Transverse colon (tissue), 4 donors: ENCODE results near the gene PTPN1. TPM values are rescaled to one million over a fixed set of nuclear protein-coding genes. Genes with fewer than 3 reads are reported as not detected.
A peak's percentile ranks its signal among the peaks of the same experiment; 100 is the strongest.

Experiments used
- DNase-seq: peaks from one replicate; pipeline ENCODE4 v3.0.0-alpha.2; 2019
- H3K27ac ChIP-seq, 4 donors: fragments of 200-600 bp; sonication (generic); 2 replicates each; pipeline ENCODE4 v1.5.1; 2016 to 2018; ENCODE audit warnings: inconsistent platforms in 4 of 4
- H3K27me3 ChIP-seq: fragments of 200-600 bp; sonication (generic); 2 replicates; pipeline ENCODE4 v1.5.1; 2017; ENCODE audit warnings: inconsistent platforms
- H3K36me3 ChIP-seq, 4 donors: fragments of 200-600 bp; sonication (generic); 2 replicates each; pipeline ENCODE4 v1.5.1; 2017 to 2019; ENCODE audit warnings: inconsistent platforms in 4 of 4
- H3K4me1 ChIP-seq, 4 donors: fragments of 200-600 bp; sonication (generic); 2 replicates each; pipeline ENCODE4 v1.5.1; 2017 to 2020; ENCODE audit warnings: inconsistent platforms in 4 of 4
- H3K4me3 ChIP-seq, 4 donors: fragments of 200-600 bp; sonication (generic); 1 replicate in 1 of 4; 2 replicates in 3 of 4; pipeline versions ENCODE4 v1.5.1 to v1.6.1; 2017 to 2019; ENCODE audit warnings: inconsistent platforms in 4 of 4
- H3K9me3 ChIP-seq, 2 donors: fragments of 200-600 bp; sonication (generic); 2 replicates each; pipeline ENCODE4 v1.5.1; 2017 to 2019; ENCODE audit warnings: inconsistent platforms in 2 of 2
- EP300 ChIP-seq: sonication (generic); formaldehyde crosslinking; IDR thresholded peaks from one replicate; pipeline ENCODE4 v1.6.1; 2017; ENCODE audit warnings: antibody characterized with exemption, low read depth
- POLR2A ChIP-seq: fragments of 450-650 bp; IDR thresholded peaks from one replicate; pipeline ENCODE4 v1.6.1; 2016; ENCODE audit warnings: antibody characterized with exemption, mild to moderate bottlenecking, moderate library complexity
- POLR2AphosphoS5 ChIP-seq, 3 donors: sonication (generic); formaldehyde crosslinking; IDR thresholded peaks; one replicate each; pipeline ENCODE4 v1.6.1; 2016; ENCODE audit warnings: antibody characterized with exemption in 3 of 3
- WGBS, 2 donors: methylation state at CpG; one replicate each; pipeline ENCODE4 v1.1.5; 2018; ENCODE audit warnings: low coverage in 1 of 2; 5-methylcytosine and 5-hydroxymethylcytosine counted together
- in situ Hi-C, 4 donors: fragments of 200-750 bp; cut with MboI; loops; one replicate each; pipeline versions ENCODE4 v1.15.0 to v1.15.1; 2017; ENCODE audit warnings: low sequenced_read_pairs in 3 of 4, low pct_ligation_motif_present in 1 of 4, low pct_unique_long_range_greater_than_20kb in 1 of 4
- intact Hi-C: fragments of 100-400 bp; cut with DNase I; formaldehyde crosslinking; loops from one replicate; pipeline ENCODE4 v1.15.1; 2023; ENCODE audit warnings: low total_unique reads
- total RNA-seq, 4 donors: library from RNA; depleted of rRNA; stranded (reverse); fragments of >200 nt; gene quantifications; one replicate each; pipeline ENCODE4 v1.1.0, GENCODE V29; 2016
- TF ChIP-seq, protein P1 (sequence below), 5 experiments: fragments of 200-600 bp in 3 of 5; fragments of 450-650 bp in 2 of 5; sonication (generic) in 3 of 5; IDR thresholded peaks; 1 replicate in 2 of 5; 2 replicates in 3 of 5; pipeline ENCODE4 v1.5.1; 2016 to 2017; ENCODE audit warnings: antibody characterized with exemption in 5 of 5, inconsistent platforms in 3 of 5, mild to moderate bottlenecking in 2 of 5, moderate library complexity in 1 of 5

PTPN1 gene
- total RNA-seq, 4 donors from 2014 or later: 19.3 to 34.8 (median 28.8) TPM

DNA sequence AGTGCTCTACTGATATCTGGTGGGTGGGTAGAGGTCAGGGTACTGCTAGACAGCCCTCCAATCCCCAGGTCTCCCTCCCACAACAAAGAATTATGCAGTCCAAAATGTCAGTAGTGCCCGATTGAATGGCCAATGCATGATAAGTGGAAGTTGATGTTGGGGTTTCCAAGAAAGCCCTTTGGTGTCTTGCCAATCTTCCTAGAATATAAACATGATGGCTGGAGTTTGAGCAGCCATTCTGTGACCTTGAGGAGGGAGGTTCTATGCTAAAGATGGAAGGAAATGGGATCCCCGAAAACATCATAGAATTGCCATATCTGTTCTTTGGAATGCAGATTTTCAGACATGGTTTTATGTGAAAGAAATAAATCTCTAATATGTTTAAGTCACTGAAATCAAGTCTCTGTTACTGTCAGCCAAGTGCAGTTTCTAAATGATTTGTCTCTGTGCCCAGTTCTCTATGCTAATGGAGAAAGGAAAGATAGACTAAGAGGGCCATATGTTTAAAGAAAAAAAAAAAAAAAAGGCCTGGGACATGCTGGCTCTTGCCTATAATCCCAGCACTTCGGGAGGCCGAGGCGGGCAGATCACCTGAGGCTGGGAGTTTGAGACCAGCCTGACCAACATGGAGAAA lies 32.8 kb upstream of the PTPN1 start:
- Histone ChIP-seq H3K4me3 (no peak overlapping the region), H3K4me1 (peaks cover 4 to 21% (median 10%) of the 10 kb centered on the region in 4 donors), H3K9me3 (no peaks in the 10 kb centered on the region), H3K36me3 (no peaks in the 10 kb centered on the region), H3K27ac (no peak overlapping the region), H3K27me3 (no peaks in the 10 kb centered on the region)
- intact Hi-C loops: no loop called here
- DNase-seq: no peak
- no peak for TF ChIP-seq POLR2A
- no peak for TF ChIP-seq POLR2AphosphoS5 (IDR thresholded peaks at IDR 0.05)
- TF ChIP-seq EP300: no peak
- TF ChIP-seq, protein P1, sequence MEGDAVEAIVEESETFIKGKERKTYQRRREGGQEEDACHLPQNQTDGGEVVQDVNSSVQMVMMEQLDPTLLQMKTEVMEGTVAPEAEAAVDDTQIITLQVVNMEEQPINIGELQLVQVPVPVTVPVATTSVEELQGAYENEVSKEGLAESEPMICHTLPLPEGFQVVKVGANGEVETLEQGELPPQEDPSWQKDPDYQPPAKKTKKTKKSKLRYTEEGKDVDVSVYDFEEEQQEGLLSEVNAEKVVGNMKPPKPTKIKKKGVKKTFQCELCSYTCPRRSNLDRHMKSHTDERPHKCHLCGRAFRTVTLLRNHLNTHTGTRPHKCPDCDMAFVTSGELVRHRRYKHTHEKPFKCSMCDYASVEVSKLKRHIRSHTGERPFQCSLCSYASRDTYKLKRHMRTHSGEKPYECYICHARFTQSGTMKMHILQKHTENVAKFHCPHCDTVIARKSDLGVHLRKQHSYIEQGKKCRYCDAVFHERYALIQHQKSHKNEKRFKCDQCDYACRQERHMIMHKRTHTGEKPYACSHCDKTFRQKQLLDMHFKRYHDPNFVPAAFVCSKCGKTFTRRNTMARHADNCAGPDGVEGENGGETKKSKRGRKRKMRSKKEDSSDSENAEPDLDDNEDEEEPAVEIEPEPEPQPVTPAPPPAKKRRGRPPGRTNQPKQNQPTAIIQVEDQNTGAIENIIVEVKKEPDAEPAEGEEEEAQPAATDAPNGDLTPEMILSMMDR (IDR thresholded peaks at IDR 0.05): no peak
- WGBS, 2 donors: 85 to 94% methylated on average over 3 to 5 of the region's 5 CpGs
- in situ Hi-C loops: loop anchor here in 3 of 4 donors (5.0 to 25.0 kb wide), 3 partner anchors 97 to 260 kb away; partner anchors contain the start of gene PARD6B (in 2 of the 3)

DNA sequence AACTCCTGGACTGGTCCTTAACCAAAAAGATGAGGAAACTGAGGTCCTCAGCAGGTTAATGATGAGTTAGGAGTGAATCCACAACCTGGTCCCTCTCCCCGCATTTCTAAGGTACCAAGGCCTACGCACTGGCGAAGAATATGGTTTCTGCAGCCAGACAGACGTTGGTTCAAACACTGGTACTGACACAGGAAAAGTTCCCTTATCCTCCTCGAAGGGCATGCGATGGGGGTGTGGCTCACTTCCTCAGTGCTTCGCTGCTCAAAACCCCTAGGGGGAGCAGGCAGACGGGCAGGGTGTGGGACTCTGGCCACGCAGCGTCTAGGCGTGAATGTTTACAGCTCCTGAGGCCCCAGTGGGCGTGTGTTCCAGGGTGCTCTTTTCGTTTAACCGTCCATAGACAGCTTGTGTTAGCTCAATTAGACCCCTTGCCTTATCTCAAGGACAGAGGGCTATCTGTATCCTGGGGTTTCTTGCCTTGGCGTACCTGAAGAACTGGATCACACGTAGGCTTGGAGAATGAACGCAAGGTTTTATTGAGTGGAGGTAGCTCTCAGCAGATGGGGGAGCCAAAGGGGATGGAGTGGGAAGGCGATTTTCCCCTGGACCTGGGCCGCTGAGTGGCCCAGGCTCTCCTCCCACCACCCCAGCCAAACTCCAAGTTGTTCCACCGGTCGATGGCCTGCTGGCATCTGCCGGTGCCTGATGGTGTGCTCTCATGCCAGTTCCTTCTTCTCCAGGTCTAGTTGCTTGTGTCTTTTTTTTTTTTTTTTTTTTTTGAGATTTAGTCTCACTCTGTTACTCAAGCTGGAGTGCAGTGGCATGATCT lies 31.8 kb upstream of the PTPN1 start:
- H3K4me1 ChIP-seq: peaks cover 4 to 26% (median 15%) of the 10 kb centered on the region in 4 donors
- DNase-seq: peak; percentile 81
- no peak overlapping the region for H3K4me3 ChIP-seq
- H3K36me3 ChIP-seq: no peaks in the 10 kb centered on the region
- TF ChIP-seq POLR2AphosphoS5 (IDR thresholded peaks at IDR 0.05): no peak
- TF ChIP-seq, protein P1 (IDR thresholded peaks at IDR 0.05): peak; percentile 59 to 84 (median 72)
- 43% methylated on average over 22 of the region's 22 CpGs; no CpG with 5 or more reads in 1 of the 2 donors for WGBS, 2 donors
- intact Hi-C loops (no loop called here), in situ Hi-C loops (loop anchor here in 3 of 4 donors (5.0 to 25.0 kb wide), 3 partner anchors 96 to 259 kb away; partner anchors contain the start of gene PARD6B (in 2 of the 3))
- peak overlapping the region in 1 of 4 donors; percentile 39 for H3K27ac ChIP-seq
- no peaks in the 10 kb centered on the region for H3K9me3 ChIP-seq
- no peaks in the 10 kb centered on the region for H3K27me3 ChIP-seq

DNA sequence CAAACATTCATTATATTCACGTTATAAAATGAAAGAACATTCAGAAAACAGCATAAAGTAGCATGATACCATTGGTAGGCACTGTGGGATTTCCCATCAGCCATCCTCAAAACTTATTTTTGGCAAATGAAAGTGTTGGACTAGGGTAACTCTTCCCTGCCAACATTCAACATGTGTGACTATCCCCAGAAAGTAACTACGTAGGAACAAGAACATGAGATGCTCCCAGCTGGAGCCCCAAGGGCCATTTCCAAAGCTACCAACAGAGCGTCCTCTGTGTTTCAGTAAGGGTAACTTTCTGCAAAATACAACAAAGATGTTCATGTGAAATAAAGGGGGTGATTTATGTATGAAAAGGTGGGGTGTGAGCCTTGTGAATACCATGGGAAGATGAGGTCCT lies 28.4 kb upstream of the PTPN1 start:
- Histone ChIP-seq H3K27ac (no peak overlapping the region), H3K4me3 (no peak overlapping the region), H3K27me3 (no peaks in the 10 kb centered on the region), H3K4me1 (peaks cover 10 to 26% (median 17%) of the 10 kb centered on the region in 4 donors), H3K36me3 (no peaks in the 10 kb centered on the region), H3K9me3 (no peaks in the 10 kb centered on the region)
- intact Hi-C loops (loop anchor here (5.0 kb wide), 1 partner anchor 96 kb away; no protein-coding TSS in a partner anchor), in situ Hi-C loops (loop anchor here in 2 of 4 donors (25.0 kb wide), 1 partner anchor 256 kb away; the partner anchor contains the start of gene PARD6B (in 2 of the 2))
- no peak for TF ChIP-seq POLR2AphosphoS5 (IDR thresholded peaks at IDR 0.05)
- TF ChIP-seq EP300: no peak
- TF ChIP-seq, protein P1 (IDR thresholded peaks at IDR 0.05): no peak
- no peak for TF ChIP-seq POLR2A
- WGBS, 2 donors: 77 to 100% methylated on average over 2 to 3 of the region's 3 CpGs
- DNase-seq: no peak

DNA sequence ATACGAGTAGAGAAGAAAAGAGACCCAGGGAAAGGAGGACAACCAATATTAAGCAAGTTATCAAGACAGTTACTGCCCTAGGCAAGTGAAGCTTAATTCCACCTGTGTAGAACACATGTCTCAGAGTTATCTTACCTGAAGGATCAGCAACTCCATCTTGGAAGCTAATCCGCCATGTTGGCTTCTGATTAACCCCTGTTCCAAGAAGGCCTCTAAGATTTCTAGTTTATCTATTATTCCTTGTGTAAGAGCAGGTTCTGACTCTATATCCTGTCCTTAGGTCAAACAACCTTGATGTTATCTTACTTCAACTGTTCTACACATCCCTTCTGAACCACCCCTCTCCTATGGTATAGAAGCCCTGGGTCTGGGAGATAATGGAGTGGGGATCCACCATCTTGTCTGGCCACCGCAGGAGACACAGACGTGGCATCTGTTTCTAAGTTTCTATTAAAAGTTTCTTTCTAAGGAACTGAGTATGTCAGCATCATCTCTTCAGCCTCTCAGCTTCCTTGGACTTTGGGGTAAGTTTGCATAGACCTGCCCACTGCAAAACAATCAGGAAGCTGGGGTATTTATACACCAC lies 27.7 kb upstream of the PTPN1 start:
- Histone ChIP-seq H3K27me3 (no peaks in the 10 kb centered on the region), H3K4me1 (peaks cover 10 to 26% (median 17%) of the 10 kb centered on the region in 4 donors), H3K27ac (peak overlapping the region in 2 of 4 donors; percentile 80 to 84), H3K4me3 (no peak overlapping the region), H3K36me3 (no peaks in the 10 kb centered on the region), H3K9me3 (no peaks in the 10 kb centered on the region)
- TF ChIP-seq EP300 (no peak), POLR2A (no peak), POLR2AphosphoS5 (IDR thresholded peaks at IDR 0.05) (no peak)
- TF ChIP-seq, protein P1 (IDR thresholded peaks at IDR 0.05): no peak
- WGBS, 2 donors: 88 to 89% methylated on average over 3 to 4 of the region's 4 CpGs
- in situ Hi-C loops: loop anchor here in 2 of 4 donors (25.0 kb wide), 1 partner anchor 255 kb away; the partner anchor contains the start of gene PARD6B (in 2 of the 2)
- intact Hi-C loops: loop anchor here (5.0 kb wide), 1 partner anchor 95 kb away; no protein-coding TSS in a partner anchor
- DNase-seq: no peak
